HepG2 (cell line): ENCODE results near the gene ZNF189.

ENCODE experiments used
- CTCF ChIP-seq: sonication (generic); formaldehyde crosslinking; IDR thresholded peaks from 2 replicates; pipeline ENCODE4 v1.5.0; 2020; ENCODE audit warnings: mild to moderate bottlenecking, missing genetic modification reagents, moderate library complexity
- HCFC1 ChIP-seq: fragments of 150-350 bp; IDR thresholded peaks from 2 replicates; pipeline ENCODE4 v1.6.1; 2014; ENCODE audit warnings: low read depth, low read length
- HMG20A ChIP-seq: IDR thresholded peaks from 2 replicates; pipeline ENCODE4 v1.6.1; 2016; ENCODE audit warnings: borderline replicate concordance
- MAFG ChIP-seq: sonication (generic); formaldehyde crosslinking; IDR thresholded peaks from 2 replicates; pipeline ENCODE4 v1.5.1; 2020; ENCODE audit warnings: mild to moderate bottlenecking, missing genetic modification reagents
- POLR2A ChIP-seq, 2 experiments: IDR thresholded peaks; 2 replicates each; pipeline ENCODE4 v1.6.1; 2011; ENCODE audit warnings: low read depth in 2 of 2, low read length in 2 of 2, mild to moderate bottlenecking in 1 of 2, moderate library complexity in 1 of 2; ENCODE audit not compliant: insufficient read depth in 1 of 2
- POLR2AphosphoS5 ChIP-seq: IDR thresholded peaks from 2 replicates; pipeline ENCODE4 v1.6.1; 2012; ENCODE audit warnings: low read depth, low read length
- ZNF703 ChIP-seq: sonication (generic); formaldehyde crosslinking; IDR thresholded peaks from 2 replicates; pipeline ENCODE4 v1.5.1; 2020; ENCODE audit warnings: missing genetic modification reagents, mild to moderate bottlenecking, moderate library complexity, borderline replicate concordance
- TF ChIP-seq, protein P1 (sequence below): sonication (generic); formaldehyde crosslinking; IDR thresholded peaks from 2 replicates; pipeline ENCODE4 v1.8.0; 2022; ENCODE audit warnings: mild to moderate bottlenecking, missing genetic modification reagents; ENCODE audit not compliant: insufficient replicate concordance
- TF ChIP-seq, protein P2 (sequence below): sonication (generic); formaldehyde crosslinking; IDR thresholded peaks from 2 replicates; pipeline ENCODE4 v1.4.0; 2020; ENCODE audit warnings: missing genetic modification reagents
- TF ChIP-seq, protein P3 (sequence below): IDR thresholded peaks from 2 replicates; pipeline ENCODE4 v1.6.1; 2016; ENCODE audit warnings: control low read depth

GRCh38 chr9:101394687-101395086 is 4.0 kb upstream of the ZNF189 start:
- TF ChIP-seq CTCF (no peak), HCFC1 (no peak), POLR2AphosphoS5 (no peak), HMG20A (CRISPR knock-in tag) (no peak), MAFG (CRISPR knock-in tag) (no peak), POLR2A (IDR thresholded peaks at IDR 0.05; ENCODE audit: insufficient read depth in 1 of 2, low read depth in 2 of 2, low read length in 2 of 2) (no peak), ZNF703 (CRISPR knock-in tag) (no peak)
- TF ChIP-seq, protein P1, sequence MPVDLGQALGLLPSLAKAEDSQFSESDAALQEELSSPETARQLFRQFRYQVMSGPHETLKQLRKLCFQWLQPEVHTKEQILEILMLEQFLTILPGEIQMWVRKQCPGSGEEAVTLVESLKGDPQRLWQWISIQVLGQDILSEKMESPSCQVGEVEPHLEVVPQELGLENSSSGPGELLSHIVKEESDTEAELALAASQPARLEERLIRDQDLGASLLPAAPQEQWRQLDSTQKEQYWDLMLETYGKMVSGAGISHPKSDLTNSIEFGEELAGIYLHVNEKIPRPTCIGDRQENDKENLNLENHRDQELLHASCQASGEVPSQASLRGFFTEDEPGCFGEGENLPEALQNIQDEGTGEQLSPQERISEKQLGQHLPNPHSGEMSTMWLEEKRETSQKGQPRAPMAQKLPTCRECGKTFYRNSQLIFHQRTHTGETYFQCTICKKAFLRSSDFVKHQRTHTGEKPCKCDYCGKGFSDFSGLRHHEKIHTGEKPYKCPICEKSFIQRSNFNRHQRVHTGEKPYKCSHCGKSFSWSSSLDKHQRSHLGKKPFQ (CRISPR knock-in tag): no peak
- TF ChIP-seq, protein P2, sequence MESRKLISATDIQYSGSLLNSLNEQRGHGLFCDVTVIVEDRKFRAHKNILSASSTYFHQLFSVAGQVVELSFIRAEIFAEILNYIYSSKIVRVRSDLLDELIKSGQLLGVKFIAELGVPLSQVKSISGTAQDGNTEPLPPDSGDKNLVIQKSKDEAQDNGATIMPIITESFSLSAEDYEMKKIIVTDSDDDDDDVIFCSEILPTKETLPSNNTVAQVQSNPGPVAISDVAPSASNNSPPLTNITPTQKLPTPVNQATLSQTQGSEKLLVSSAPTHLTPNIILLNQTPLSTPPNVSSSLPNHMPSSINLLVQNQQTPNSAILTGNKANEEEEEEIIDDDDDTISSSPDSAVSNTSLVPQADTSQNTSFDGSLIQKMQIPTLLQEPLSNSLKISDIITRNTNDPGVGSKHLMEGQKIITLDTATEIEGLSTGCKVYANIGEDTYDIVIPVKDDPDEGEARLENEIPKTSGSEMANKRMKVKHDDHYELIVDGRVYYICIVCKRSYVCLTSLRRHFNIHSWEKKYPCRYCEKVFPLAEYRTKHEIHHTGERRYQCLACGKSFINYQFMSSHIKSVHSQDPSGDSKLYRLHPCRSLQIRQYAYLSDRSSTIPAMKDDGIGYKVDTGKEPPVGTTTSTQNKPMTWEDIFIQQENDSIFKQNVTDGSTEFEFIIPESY (CRISPR knock-in tag): no peak
- TF ChIP-seq, protein P3, sequence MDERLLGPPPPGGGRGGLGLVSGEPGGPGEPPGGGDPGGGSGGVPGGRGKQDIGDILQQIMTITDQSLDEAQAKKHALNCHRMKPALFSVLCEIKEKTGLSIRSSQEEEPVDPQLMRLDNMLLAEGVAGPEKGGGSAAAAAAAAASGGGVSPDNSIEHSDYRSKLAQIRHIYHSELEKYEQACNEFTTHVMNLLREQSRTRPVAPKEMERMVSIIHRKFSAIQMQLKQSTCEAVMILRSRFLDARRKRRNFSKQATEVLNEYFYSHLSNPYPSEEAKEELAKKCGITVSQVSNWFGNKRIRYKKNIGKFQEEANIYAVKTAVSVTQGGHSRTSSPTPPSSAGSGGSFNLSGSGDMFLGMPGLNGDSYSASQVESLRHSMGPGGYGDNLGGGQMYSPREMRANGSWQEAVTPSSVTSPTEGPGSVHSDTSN: no peak
